Loucy (cell line): ENCODE measurements around the gene APMAP.
"Not testable (repeated sequence)": the region's sequence is repeated elsewhere in the genome, so short reads cannot be mapped to it uniquely, and the experiment has no call there.

Experiments used
- EZH2phosphoT487 ChIP-seq: fragments of 200-600 bp; IDR thresholded peaks from 2 replicates; pipeline ENCODE4 v1.6.1; 2018; ENCODE audit warnings: antibody characterized with exemption, mild to moderate bottlenecking, moderate library complexity, borderline replicate concordance
- TF ChIP-seq, protein P1 (sequence below): fragments of 200-600 bp; sonication (generic); conservative IDR thresholded peaks from 2 replicates; pipeline ENCODE4 v1.5.1; 2014; ENCODE audit warnings: mild to moderate bottlenecking, antibody characterized with exemption, low read length

DNA sequence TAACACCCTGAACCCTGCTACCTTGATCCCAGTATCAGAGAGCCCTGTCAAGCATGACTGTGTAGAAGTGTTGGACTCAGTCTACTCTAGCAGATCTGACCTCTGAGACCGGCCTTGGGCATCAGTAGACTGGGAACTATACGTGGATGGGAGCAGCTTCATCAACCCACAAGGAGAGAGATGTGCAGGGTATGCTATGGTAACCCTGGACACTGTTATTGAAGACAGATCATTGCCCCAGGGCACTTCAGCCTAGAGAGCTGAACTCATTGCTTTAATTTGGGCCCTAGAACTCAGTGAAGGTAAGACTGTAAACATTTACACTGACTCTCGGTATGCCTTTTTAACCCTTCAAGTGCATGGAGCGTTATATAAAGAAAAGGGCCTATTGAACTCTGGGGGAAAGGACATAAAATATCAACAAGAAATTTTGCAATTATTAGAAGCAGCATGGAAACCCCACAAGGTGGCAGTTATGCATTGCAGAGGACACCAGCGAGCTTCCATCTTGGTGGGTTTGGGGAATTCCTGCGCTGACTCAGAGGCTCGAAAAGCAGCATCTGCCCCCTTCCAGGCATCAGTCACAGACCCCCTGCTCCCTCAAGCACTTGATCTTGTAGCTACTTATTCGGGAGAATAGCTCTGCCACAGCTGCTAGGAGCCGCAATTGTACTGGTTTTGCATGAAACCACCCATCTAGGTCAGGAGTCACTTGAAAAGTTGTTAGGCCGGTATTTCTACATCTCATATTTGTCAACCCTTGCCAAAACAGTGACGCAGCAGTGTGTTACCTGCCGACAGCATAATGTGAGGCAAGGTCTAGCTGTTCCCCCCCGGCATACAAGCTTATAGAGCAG is 62.5 kb downstream of the APMAP start:
- TF ChIP-seq, protein P1, sequence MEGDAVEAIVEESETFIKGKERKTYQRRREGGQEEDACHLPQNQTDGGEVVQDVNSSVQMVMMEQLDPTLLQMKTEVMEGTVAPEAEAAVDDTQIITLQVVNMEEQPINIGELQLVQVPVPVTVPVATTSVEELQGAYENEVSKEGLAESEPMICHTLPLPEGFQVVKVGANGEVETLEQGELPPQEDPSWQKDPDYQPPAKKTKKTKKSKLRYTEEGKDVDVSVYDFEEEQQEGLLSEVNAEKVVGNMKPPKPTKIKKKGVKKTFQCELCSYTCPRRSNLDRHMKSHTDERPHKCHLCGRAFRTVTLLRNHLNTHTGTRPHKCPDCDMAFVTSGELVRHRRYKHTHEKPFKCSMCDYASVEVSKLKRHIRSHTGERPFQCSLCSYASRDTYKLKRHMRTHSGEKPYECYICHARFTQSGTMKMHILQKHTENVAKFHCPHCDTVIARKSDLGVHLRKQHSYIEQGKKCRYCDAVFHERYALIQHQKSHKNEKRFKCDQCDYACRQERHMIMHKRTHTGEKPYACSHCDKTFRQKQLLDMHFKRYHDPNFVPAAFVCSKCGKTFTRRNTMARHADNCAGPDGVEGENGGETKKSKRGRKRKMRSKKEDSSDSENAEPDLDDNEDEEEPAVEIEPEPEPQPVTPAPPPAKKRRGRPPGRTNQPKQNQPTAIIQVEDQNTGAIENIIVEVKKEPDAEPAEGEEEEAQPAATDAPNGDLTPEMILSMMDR, result peak; percentile 50
- TF ChIP-seq EZH2phosphoT487, result not testable (repeated sequence)
